Hepatocyte (in vitro differentiated cells): ENCODE results near the gene SERPING1.

ENCODE experiments used
- EZH2 ChIP-seq: fragments of 200-600 bp; sonication (generic); IDR thresholded peaks from 2 replicates; pipeline ENCODE4 v1.6.1; 2016; ENCODE audit warnings: antibody characterized with exemption, mild to moderate bottlenecking, borderline replicate concordance
- TF ChIP-seq, protein P1 (sequence below): fragments of 200-600 bp; sonication (generic); IDR thresholded peaks from 2 replicates; pipeline ENCODE4 v1.5.1; 2016; ENCODE audit warnings: antibody characterized with exemption, mild to moderate bottlenecking; ENCODE audit not compliant: poor library complexity

DNA sequence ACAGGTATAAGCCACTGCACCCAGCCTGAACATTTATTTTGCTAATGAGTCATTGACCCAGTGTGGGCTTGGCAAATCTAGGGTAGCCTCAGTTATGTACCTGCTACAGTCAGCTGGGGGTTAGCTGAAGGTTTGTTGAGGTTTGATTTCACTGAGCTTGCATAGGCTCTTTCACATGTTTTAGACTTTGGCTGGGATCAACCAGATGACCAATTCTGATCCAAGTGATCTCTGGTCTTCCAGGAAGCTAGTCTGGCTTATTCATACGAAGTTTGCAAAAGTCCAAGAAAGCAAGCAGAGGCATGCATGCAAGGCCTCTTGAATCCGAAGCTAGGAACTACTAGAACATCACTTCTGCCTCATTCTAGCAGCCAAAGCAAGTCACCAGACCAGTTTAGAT is 21.0 kb downstream of the SERPING1 start:
- TF ChIP-seq, protein P1, sequence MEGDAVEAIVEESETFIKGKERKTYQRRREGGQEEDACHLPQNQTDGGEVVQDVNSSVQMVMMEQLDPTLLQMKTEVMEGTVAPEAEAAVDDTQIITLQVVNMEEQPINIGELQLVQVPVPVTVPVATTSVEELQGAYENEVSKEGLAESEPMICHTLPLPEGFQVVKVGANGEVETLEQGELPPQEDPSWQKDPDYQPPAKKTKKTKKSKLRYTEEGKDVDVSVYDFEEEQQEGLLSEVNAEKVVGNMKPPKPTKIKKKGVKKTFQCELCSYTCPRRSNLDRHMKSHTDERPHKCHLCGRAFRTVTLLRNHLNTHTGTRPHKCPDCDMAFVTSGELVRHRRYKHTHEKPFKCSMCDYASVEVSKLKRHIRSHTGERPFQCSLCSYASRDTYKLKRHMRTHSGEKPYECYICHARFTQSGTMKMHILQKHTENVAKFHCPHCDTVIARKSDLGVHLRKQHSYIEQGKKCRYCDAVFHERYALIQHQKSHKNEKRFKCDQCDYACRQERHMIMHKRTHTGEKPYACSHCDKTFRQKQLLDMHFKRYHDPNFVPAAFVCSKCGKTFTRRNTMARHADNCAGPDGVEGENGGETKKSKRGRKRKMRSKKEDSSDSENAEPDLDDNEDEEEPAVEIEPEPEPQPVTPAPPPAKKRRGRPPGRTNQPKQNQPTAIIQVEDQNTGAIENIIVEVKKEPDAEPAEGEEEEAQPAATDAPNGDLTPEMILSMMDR = no peak
- TF ChIP-seq EZH2 = no peak
